HepG2 (cell line): ENCODE data around the gene MEGF11. TPM values are rescaled to one million over a fixed set of nuclear protein-coding genes. Genes with fewer than 3 reads are reported as not detected.

ENCODE experiments used
- ATAC-seq: fragments of 200-7000 bp; cut with Tn5 transposase; 3 replicates; pipeline ENCODE4 v1.9.1; 2020; ENCODE audit warnings: mild to moderate bottlenecking, moderate library complexity
- BruUV-seq: library from RNA; stranded (reverse); fragments of 400-500 nt; replicated peaks from 2 replicates; lab custom pipeline; 2021; lab: Mats Ljungman, UMichigan
- CTCF ChIA-PET: fragments of 300-600 bp; formaldehyde crosslinking; extraction: SDS; loops from one replicate; lab custom pipeline; 2021; ENCODE audit warnings: low total read pairs, inconsistent platforms, low intra/inter-chr PET ratio; lab: Yijun Ruan, JAX
- POLR2A ChIA-PET: fragments of 350-600 bp; sonication (Branson Sonifier 250); formaldehyde crosslinking; loops from one replicate; lab custom pipeline; 2020; ENCODE audit warnings: antibody characterized with exemption, inconsistent platforms; lab: Yijun Ruan, JAX
- DNase-seq: peaks from one replicate; pipeline ENCODE4 v3.0.0-alpha.2; 2015; ENCODE audit warnings: low spot score
- FAIRE-seq: peaks from 3 replicates; lab custom pipeline; 2011; peaks lifted over from hg19 to GRCh38; lab: Jason Lieb, UNC
- H2AFZ ChIP-seq: one replicate; pipeline ENCODE4 v1.6.1; 2011; ENCODE audit warnings: low read length, inconsistent platforms
- H3K27ac ChIP-seq: fragments of 300-600 bp; 3 replicates; pipeline ENCODE4 v1.8.0; 2011; ENCODE audit warnings: mixed run types, mild to moderate bottlenecking, mixed read lengths, low read length, inconsistent platforms; ENCODE audit not compliant: insufficient read depth; ENCODE audit errors: extremely low read length
- H3K27me3 ChIP-seq, 2 experiments: fragments of 200-600 bp in 1 of 2; 2 replicates in 1 of 2; 3 replicates in 1 of 2; pipeline versions ENCODE4 v1.6.0 to v1.8.0; 2011; ENCODE audit warnings: low read length in 2 of 2, mild to moderate bottlenecking in 2 of 2, moderate library complexity in 2 of 2, inconsistent platforms in 1 of 2; ENCODE audit not compliant: insufficient read depth in 2 of 2, control insufficient read depth in 1 of 2
- H3K36me3 ChIP-seq, 2 experiments: fragments of 200-600 bp in 1 of 2; replicated peaks in 1 of 2; 2 replicates in 1 of 2; 3 replicates in 1 of 2; pipeline versions ENCODE4 v1.5.1 to v1.8.0; 2011; ENCODE audit warnings: low read length in 2 of 2, inconsistent platforms in 1 of 2; ENCODE audit not compliant: insufficient read depth in 2 of 2, control insufficient read depth in 1 of 2
- H3K4me1 ChIP-seq: 2 replicates; pipeline ENCODE4 v1.5.1; 2012; ENCODE audit warnings: low read length, inconsistent platforms; ENCODE audit not compliant: insufficient read depth
- H3K4me2 ChIP-seq: 2 replicates; pipeline ENCODE4 v1.6.0; 2011; ENCODE audit warnings: low read depth, low read length, inconsistent platforms
- H3K4me3 ChIP-seq, 3 experiments: fragments of 200-600 bp in 1 of 3; sonication (generic), shearing (Covaris generic) in 1 of 3; replicated peaks in 1 of 3; 2 replicates each; pipeline ENCODE4 v1.5.1; 2011 to 2016; ENCODE audit warnings: low read length in 3 of 3, inconsistent platforms in 2 of 3, low read depth in 2 of 3, mild to moderate bottlenecking in 2 of 3, control low read depth in 1 of 3, mixed read lengths in 1 of 3; ENCODE audit not compliant: insufficient read depth in 1 of 3
- H3K79me2 ChIP-seq: one replicate; pipeline ENCODE4 v1.6.1; 2011; ENCODE audit warnings: low read length, inconsistent platforms; ENCODE audit not compliant: insufficient read depth
- H3K9ac ChIP-seq: 2 replicates; pipeline ENCODE4 v1.6.0; 2011; ENCODE audit warnings: mild to moderate bottlenecking, low read depth, low read length, inconsistent platforms; ENCODE audit not compliant: insufficient read depth
- H3K9me3 ChIP-seq: 2 replicates; pipeline ENCODE4 v1.5.1; 2012; ENCODE audit warnings: mild to moderate bottlenecking, low read length
- H4K20me1 ChIP-seq: 2 replicates; pipeline ENCODE4 v1.6.0; 2011; ENCODE audit warnings: inconsistent platforms, mild to moderate bottlenecking, low read length, moderate library complexity; ENCODE audit not compliant: insufficient read depth
- ELF3 ChIP-seq: IDR thresholded peaks from 2 replicates; pipeline ENCODE4 v1.6.1; 2016; ENCODE audit warnings: missing genetic modification reagents, missing compliant biosample characterization
- GZF1 ChIP-seq: sonication (generic); formaldehyde crosslinking; IDR thresholded peaks from 2 replicates; pipeline ENCODE4 v1.5.1; 2020; ENCODE audit warnings: mild to moderate bottlenecking, missing genetic modification reagents
- HCFC1 ChIP-seq: fragments of 150-350 bp; IDR thresholded peaks from 2 replicates; pipeline ENCODE4 v1.6.1; 2014; ENCODE audit warnings: low read depth, low read length
- SMAD9 ChIP-seq: sonication (generic); formaldehyde crosslinking; IDR thresholded peaks from 2 replicates; pipeline ENCODE4 v1.5.1; 2020; ENCODE audit warnings: mild to moderate bottlenecking, missing genetic modification reagents
- TCF7L2 ChIP-seq: IDR thresholded peaks from 2 replicates; pipeline ENCODE4 v1.6.1; 2011; ENCODE audit warnings: mild to moderate bottlenecking, low read depth, low read length, moderate library complexity
- TFDP1 ChIP-seq: IDR thresholded peaks from 2 replicates; pipeline ENCODE4 v1.6.1; 2016; ENCODE audit warnings: missing compliant biosample characterization, missing genetic modification reagents, borderline replicate concordance
- ZMAT3 ChIP-seq: sonication (generic); formaldehyde crosslinking; conservative IDR thresholded peaks from 2 replicates; pipeline ENCODE4 v1.7.0; 2021; ENCODE audit warnings: missing genetic modification reagents
- ZNF343 ChIP-seq: sonication (generic); formaldehyde crosslinking; IDR thresholded peaks from 2 replicates; pipeline ENCODE4 v1.4.0; 2020; ENCODE audit warnings: mild to moderate bottlenecking, missing genetic modification reagents
- ZNF614 ChIP-seq: IDR thresholded peaks from 2 replicates; pipeline ENCODE4 v1.6.1; 2018; ENCODE audit warnings: missing biosample characterization, missing genetic modification reagents, inconsistent platforms, borderline replicate concordance
- ZNF770 ChIP-seq: sonication (generic); formaldehyde crosslinking; IDR thresholded peaks from 2 replicates; pipeline ENCODE4 v1.5.0; 2020; ENCODE audit warnings: mild to moderate bottlenecking, missing genetic modification reagents
- ZNF781 ChIP-seq: sonication (generic); formaldehyde crosslinking; IDR thresholded peaks from 2 replicates; pipeline ENCODE4 v1.5.1; 2020; ENCODE audit warnings: borderline replicate concordance, mild to moderate bottlenecking, missing genetic modification reagents; ENCODE audit errors: not compliant biosample characterization
- ZNF816 ChIP-seq: sonication (generic); formaldehyde crosslinking; IDR thresholded peaks from 2 replicates; pipeline ENCODE4 v1.8.0; 2022; ENCODE audit warnings: missing genetic modification reagents, mild to moderate bottlenecking, borderline replicate concordance
- ZSCAN9 ChIP-seq: IDR thresholded peaks from 2 replicates; pipeline ENCODE4 v1.6.1; 2016; ENCODE audit warnings: borderline replicate concordance
- WGBS: methylation state at CpG from one replicate; pipeline ENCODE4 v1.1.6; 2017; ENCODE audit warnings: low lambda C conversion rate; 5-methylcytosine and 5-hydroxymethylcytosine counted together
- in situ Hi-C: cut with HindIII; loops from 2 replicates; pipeline ENCODE4 v1.10.0; 2017; ENCODE audit warnings: low pct_unique_long_range_greater_than_20kb; ENCODE audit not compliant: extremely low pct_ligation_motif_present
- intact Hi-C: fragments of 100-400 bp; cut with micrococcal nuclease; formaldehyde crosslinking; loops from one replicate; pipeline ENCODE4 v1.10.0; 2022; ENCODE audit not compliant: unreplicated experiment
- polyA plus RNA-seq, 8 experiments: library from polyadenylated mRNA; depleted of rRNA in 3 of 8; stranded (reverse) in 7 of 8; unstranded in 1 of 8; fragments of >200 nt; fragmentation: Illumina TruSeq in 4 of 8; extraction: Trizol in 4 of 8; gene quantifications; 2 replicates each; pipeline versions ENCODE4 v1.2.1 to v1.2.3, GENCODE V29; 2011 to 2016; ENCODE audit warnings: low read depth in 4 of 8, missing spikeins in 1 of 8, mixed read lengths in 1 of 8; ENCODE audit not compliant: insufficient read depth in 1 of 8
- total RNA-seq, 5 experiments: library from RNA; depleted of rRNA; stranded (reverse); fragments of >200 nt; fragmentation: Illumina TruSeq; extraction: Trizol; gene quantifications; 2 replicates each; pipeline ENCODE4 v1.2.3, GENCODE V29; 2016; ENCODE audit warnings: low read depth in 1 of 5

MEGF11 gene
- total and polyA plus RNA-seq, 2 of the 13 experiments (the other 11 are each of a cell fraction or from before 2014, with no cell fraction given): not detected

- Histone ChIP-seq H3K79me2 (no peaks in the 10 kb centered on the region), H3K36me3 (no peaks in the 10 kb centered on the region), H3K4me3 (no peak overlapping the region), H2AFZ (no peak overlapping the region), H4K20me1 (no peaks in the 10 kb centered on the region), H3K4me2 (no peak overlapping the region), H3K9ac (no peak overlapping the region), H3K4me1 (no peaks in the 10 kb centered on the region), H3K9me3 (no peaks in the 10 kb centered on the region), H3K27me3 (peaks cover 2 to 35% of the 10 kb centered on the region in 2 experiments; a peak in 3 of 5 replicates), H3K27ac (no peak overlapping the region)
- CTCF ChIA-PET: no interaction called here
- WGBS: 2% methylated on average over 5 of the region's 5 CpGs
- FAIRE-seq (no peak), ATAC-seq (no peak), DNase-seq (no peak)
- in situ Hi-C loops (no loop called here), intact Hi-C loops (no loop called here)
- BruUV-seq: no TSS peak
- no peak for TF ChIP-seq TCF7L2
- TF ChIP-seq GZF1 (CRISPR knock-in tag): peak; percentile 87; the same call in 1 of the 2 replicates
- POLR2A ChIA-PET: no interaction called here
Observed at GRCh38 chr15:65963358-65963757, 290.2 kb downstream of the MEGF11 start.

- Histone ChIP-seq H3K4me2 (no peak overlapping the region), H3K4me1 (no peaks in the 10 kb centered on the region), H2AFZ (no peak overlapping the region), H3K27me3 (peaks cover 2 to 24% of the 10 kb centered on the region in 2 experiments; a peak in 3 of 5 replicates), H3K9ac (no peak overlapping the region), H4K20me1 (no peaks in the 10 kb centered on the region), H3K9me3 (no peaks in the 10 kb centered on the region), H3K36me3 (no peaks in the 10 kb centered on the region), H3K79me2 (no peaks in the 10 kb centered on the region), H3K4me3 (no peak overlapping the region), H3K27ac (no peak overlapping the region)
- FAIRE-seq (no peak), ATAC-seq (no peak), DNase-seq (no peak)
- intact Hi-C loops (no loop called here), in situ Hi-C loops (no loop called here)
- CTCF ChIA-PET: no interaction called here
- POLR2A ChIA-PET: no interaction called here
- no TSS peak for BruUV-seq
- 17% methylated on average over 3 of the region's 3 CpGs for WGBS
- no peak for TF ChIP-seq SMAD9 (CRISPR knock-in tag)
- TF ChIP-seq ZMAT3 (CRISPR knock-in tag): no peak
- no peak for TF ChIP-seq TFDP1 (CRISPR knock-in tag)
- TF ChIP-seq ZNF770 (CRISPR knock-in tag): no peak
- no peak for TF ChIP-seq ZSCAN9
- no peak for TF ChIP-seq ZNF614 (CRISPR knock-in tag)
- TF ChIP-seq HCFC1: no peak
- no peak for TF ChIP-seq ELF3 (CRISPR knock-in tag)
- TF ChIP-seq ZNF343: no peak
- no peak for TF ChIP-seq ZNF781 (CRISPR knock-in tag)
- no peak for TF ChIP-seq ZNF816 (CRISPR knock-in tag)
Observed at GRCh38 chr15:65962187-65962586, 291.4 kb downstream of the MEGF11 start.
